ENCODE results near the gene MMP20. TPM values are rescaled to one million over a fixed set of nuclear protein-coding genes. Genes with fewer than 3 reads are reported as not detected.

The MMP20 gene
- total and polyA plus RNA-seq, 2 donors from 2014 or later, result not detected

DNA sequence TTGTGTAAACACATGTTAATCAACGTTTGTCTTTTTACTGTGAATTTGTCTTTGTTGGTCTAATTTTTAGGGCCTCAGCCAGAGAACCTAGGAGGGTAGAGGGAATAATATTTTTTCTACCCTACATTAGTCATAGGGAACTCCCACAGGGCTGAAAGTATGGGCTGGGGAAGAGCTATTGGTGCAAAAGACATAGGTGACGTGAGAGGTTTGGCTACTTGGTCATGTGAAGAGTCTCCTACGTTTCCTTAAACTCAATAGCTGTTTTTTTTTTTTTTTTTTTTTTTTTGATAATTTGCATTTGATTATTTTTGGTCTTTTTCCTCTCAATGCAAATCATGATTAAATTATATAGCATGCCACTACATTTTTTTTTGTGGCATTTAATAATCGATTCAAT is 78.7 kb downstream of the MMP20 start:
- intact Hi-C loops (cut with DNase I), result no loop called here
- H3K27ac ChIP-seq (ENCODE audit: low read depth in 2 of 2, low read length in 2 of 2), result no peak overlapping the region

DNA sequence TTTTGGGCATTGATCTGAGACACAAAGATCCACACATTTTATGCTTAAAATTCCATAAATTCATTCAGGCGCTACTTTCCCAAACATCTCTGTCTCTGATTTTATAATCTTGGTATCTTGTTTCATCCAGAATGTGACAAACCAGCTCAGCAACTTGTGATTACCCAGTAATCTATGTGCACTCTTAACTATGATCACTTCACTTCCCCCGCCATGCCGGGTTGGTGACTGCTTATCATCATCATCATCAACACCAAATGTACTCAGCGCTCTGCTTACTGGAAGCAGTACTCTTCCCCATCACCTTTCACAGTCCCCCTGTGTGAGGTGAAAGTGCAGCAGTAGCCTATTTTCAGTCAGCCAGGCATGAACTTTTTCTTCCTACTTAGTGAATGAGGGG is 79.4 kb downstream of the MMP20 start:
- FAIRE-seq (no peak), DNase-seq (no peak)
- no peaks in the 10 kb centered on the region for H3K36me3 ChIP-seq (ENCODE audit: control insufficient read depth in 2 of 3, insufficient read depth in 3 of 3, low read length in 3 of 3)
- H3K9me3 ChIP-seq (ENCODE audit: control insufficient read depth in 2 of 3, insufficient read depth in 1 of 3, low read length in 3 of 3), result no peaks in the 10 kb centered on the region
- TF ChIP-seq, protein P1, sequence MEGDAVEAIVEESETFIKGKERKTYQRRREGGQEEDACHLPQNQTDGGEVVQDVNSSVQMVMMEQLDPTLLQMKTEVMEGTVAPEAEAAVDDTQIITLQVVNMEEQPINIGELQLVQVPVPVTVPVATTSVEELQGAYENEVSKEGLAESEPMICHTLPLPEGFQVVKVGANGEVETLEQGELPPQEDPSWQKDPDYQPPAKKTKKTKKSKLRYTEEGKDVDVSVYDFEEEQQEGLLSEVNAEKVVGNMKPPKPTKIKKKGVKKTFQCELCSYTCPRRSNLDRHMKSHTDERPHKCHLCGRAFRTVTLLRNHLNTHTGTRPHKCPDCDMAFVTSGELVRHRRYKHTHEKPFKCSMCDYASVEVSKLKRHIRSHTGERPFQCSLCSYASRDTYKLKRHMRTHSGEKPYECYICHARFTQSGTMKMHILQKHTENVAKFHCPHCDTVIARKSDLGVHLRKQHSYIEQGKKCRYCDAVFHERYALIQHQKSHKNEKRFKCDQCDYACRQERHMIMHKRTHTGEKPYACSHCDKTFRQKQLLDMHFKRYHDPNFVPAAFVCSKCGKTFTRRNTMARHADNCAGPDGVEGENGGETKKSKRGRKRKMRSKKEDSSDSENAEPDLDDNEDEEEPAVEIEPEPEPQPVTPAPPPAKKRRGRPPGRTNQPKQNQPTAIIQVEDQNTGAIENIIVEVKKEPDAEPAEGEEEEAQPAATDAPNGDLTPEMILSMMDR (IDR thresholded peaks at IDR 0.05; ENCODE audit: borderline replicate concordance, extremely low read depth, insufficient read depth), result no peak
- H3K27me3 ChIP-seq (ENCODE audit: control insufficient read depth, insufficient read depth, low read length), result no peaks in the 10 kb centered on the region
- H3K9ac ChIP-seq (ENCODE audit: low read length in 3 of 3), result no peak overlapping the region
- no peaks in the 10 kb centered on the region for H3K4me1 ChIP-seq (ENCODE audit: control insufficient read depth in 2 of 3, insufficient read depth in 2 of 3, low read depth in 1 of 3, low read length in 3 of 3)
- no peak overlapping the region for H3K27ac ChIP-seq (ENCODE audit: low read depth in 2 of 2, low read length in 2 of 2)
- intact Hi-C loops (cut with DNase I), result no loop called here
- no peak overlapping the region for H3K4me3 ChIP-seq (ENCODE audit: low read length in 3 of 3)

More for the DNA sequence above, 78.7 kb downstream of the MMP20 start:
- Histone ChIP-seq H3K9me3 (ENCODE audit: control insufficient read depth in 2 of 3, insufficient read depth in 1 of 3, low read length in 3 of 3) (no peaks in the 10 kb centered on the region), H3K36me3 (ENCODE audit: control insufficient read depth in 2 of 3, insufficient read depth in 3 of 3, low read length in 3 of 3) (no peaks in the 10 kb centered on the region), H3K4me1 (ENCODE audit: control insufficient read depth in 2 of 3, insufficient read depth in 2 of 3, low read depth in 1 of 3, low read length in 3 of 3) (no peaks in the 10 kb centered on the region), H3K4me3 (ENCODE audit: low read length in 3 of 3) (no peak overlapping the region), H3K27me3 (ENCODE audit: control insufficient read depth, insufficient read depth, low read length) (no peaks in the 10 kb centered on the region), H3K9ac (ENCODE audit: low read length in 3 of 3) (no peak overlapping the region)
- FAIRE-seq (no peak), DNase-seq (no peak)
- TF ChIP-seq, protein P1 (IDR thresholded peaks at IDR 0.05; ENCODE audit: borderline replicate concordance, extremely low read depth, insufficient read depth), result no peak

DNA sequence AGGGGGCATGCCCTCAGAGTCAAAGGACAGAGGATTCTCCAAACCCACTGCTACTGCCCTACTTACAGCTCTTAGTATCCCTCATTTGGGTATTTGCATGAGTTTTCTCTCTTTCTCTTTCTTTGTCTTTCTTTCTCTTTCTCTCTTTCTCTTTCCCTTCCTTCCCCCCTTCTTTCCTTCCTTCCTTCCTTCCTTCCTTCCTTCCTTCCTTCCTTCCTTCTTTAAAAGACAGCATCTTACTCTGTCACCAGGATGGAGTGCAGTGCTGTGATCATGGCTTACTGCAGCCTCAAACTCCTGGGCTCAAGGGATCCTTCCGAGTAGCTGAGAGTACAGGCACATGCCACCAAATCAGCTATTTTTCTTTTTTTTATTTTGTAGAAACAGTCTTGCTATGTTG is 80.5 kb downstream of the MMP20 start:
- DNase-seq (no peak), FAIRE-seq (no peak)
- no peak overlapping the region for H3K27ac ChIP-seq (ENCODE audit: low read depth in 2 of 2, low read length in 2 of 2)
- no peaks in the 10 kb centered on the region for H3K9me3 ChIP-seq (ENCODE audit: control insufficient read depth in 2 of 3, insufficient read depth in 1 of 3, low read length in 3 of 3)
- intact Hi-C loops (cut with DNase I), result no loop called here
- no peak overlapping the region for H3K9ac ChIP-seq (ENCODE audit: low read length in 3 of 3)
- H3K36me3 ChIP-seq (ENCODE audit: control insufficient read depth in 2 of 3, insufficient read depth in 3 of 3, low read length in 3 of 3), result no peaks in the 10 kb centered on the region
- TF ChIP-seq, protein P1 (IDR thresholded peaks at IDR 0.05; ENCODE audit: borderline replicate concordance, extremely low read depth, insufficient read depth), result no peak
- H3K4me3 ChIP-seq (ENCODE audit: low read length in 3 of 3), result no peak overlapping the region
- no peaks in the 10 kb centered on the region for H3K27me3 ChIP-seq (ENCODE audit: control insufficient read depth, insufficient read depth, low read length)
- no peaks in the 10 kb centered on the region for H3K4me1 ChIP-seq (ENCODE audit: control insufficient read depth in 2 of 3, insufficient read depth in 2 of 3, low read depth in 1 of 3, low read length in 3 of 3)

DNA sequence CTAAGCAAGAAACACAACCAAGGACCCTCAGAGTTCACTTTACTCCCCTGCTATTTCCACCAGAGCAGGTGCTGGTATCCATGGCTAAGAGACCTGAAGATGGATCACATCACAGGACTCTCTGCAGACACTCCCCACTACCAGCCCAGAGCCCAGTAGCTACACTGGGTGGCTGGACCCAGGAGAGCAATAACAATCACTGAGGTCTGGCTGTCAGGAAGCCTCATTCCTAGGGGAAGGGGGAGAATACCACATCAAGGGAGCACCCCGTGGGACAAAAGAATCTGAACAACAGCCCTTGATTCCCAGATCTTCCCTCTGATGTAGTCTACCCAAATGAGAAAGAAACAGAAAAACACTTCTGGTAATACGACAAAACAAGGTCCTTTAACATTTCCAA is 85.6 kb downstream of the MMP20 start:
- Histone ChIP-seq H3K9me3 (ENCODE audit: control insufficient read depth in 2 of 3, insufficient read depth in 1 of 3, low read length in 3 of 3) (no peaks in the 10 kb centered on the region), H3K9ac (ENCODE audit: low read length in 3 of 3) (no peak overlapping the region), H3K4me3 (ENCODE audit: low read length in 3 of 3) (no peak overlapping the region), H3K27ac (ENCODE audit: low read depth in 2 of 2, low read length in 2 of 2) (no peak overlapping the region), H3K36me3 (ENCODE audit: control insufficient read depth in 2 of 3, insufficient read depth in 3 of 3, low read length in 3 of 3) (no peaks in the 10 kb centered on the region), H3K4me1 (ENCODE audit: control insufficient read depth in 2 of 3, insufficient read depth in 2 of 3, low read depth in 1 of 3, low read length in 3 of 3) (no peaks in the 10 kb centered on the region), H3K27me3 (ENCODE audit: control insufficient read depth, insufficient read depth, low read length) (no peaks in the 10 kb centered on the region)
- DNase-seq (no peak), FAIRE-seq (no peak)
- TF ChIP-seq, protein P1 (IDR thresholded peaks at IDR 0.05; ENCODE audit: borderline replicate concordance, extremely low read depth, insufficient read depth), result no peak
- intact Hi-C loops (cut with DNase I), result no loop called here

Measured in kidney (tissue), 14 donors.